DOHH2 (cell line): ENCODE data around the gene C1orf87.

Experiments
- CTCF ChIP-seq: fragments of 200-600 bp; sonication (generic); IDR thresholded peaks from one replicate; pipeline ENCODE4 v1.5.1; 2014; ENCODE audit warnings: antibody characterized with exemption, mild to moderate bottlenecking, low read depth, low read length; ENCODE audit not compliant: poor library complexity, severe bottlenecking
- EZH2phosphoT487 ChIP-seq: fragments of 200-600 bp; sonication (generic); IDR thresholded peaks from 2 replicates; pipeline ENCODE4 v1.6.1; 2017; ENCODE audit warnings: borderline replicate concordance, mild to moderate bottlenecking, antibody characterized with exemption, low read length, moderate library complexity, mixed read lengths

GRCh38 chr1:59947047-59947938 is 126.3 kb downstream of the C1orf87 start:
- TF ChIP-seq CTCF, result peak; percentile 89
- TF ChIP-seq EZH2phosphoT487, result no peak
